ENCODE measurements around the gene FUOM. TPM values are rescaled to one million over a fixed set of nuclear protein-coding genes. Genes with fewer than 3 reads are reported as not detected.

The FUOM gene
- 18.6 TPM for total RNA-seq

GRCh38 chr10:133357285-133358161, at the start of gene FUOM:
FUOM (minus strand) TSS chr10:133358019; CDS start chr10:133358007, 12 bp downstream.
- peak in 2 of 3 donors; percentile 76 to 83 for DNase-seq (ENCODE audit: low read depth in 2 of 3, low spot score in 2 of 3)

- no peak for DNase-seq (ENCODE audit: low read depth in 2 of 3, low spot score in 2 of 3)
These were observed 48.2 kb upstream of the FUOM start for GRCh38 chr10:133405844-133406527.

GRCh38 chr10:133405272-133405671, 47.5 kb upstream of the FUOM start:
- DNase-seq (ENCODE audit: low read depth in 2 of 3, low spot score in 2 of 3): no peak

- DNase-seq (ENCODE audit: low read depth in 2 of 3, low spot score in 2 of 3): no peak
These were observed 46.0 kb upstream of the FUOM start for GRCh38 chr10:133403784-133404183.

GRCh38 chr10:133403359-133403758, 45.5 kb upstream of the FUOM start:
- DNase-seq (ENCODE audit: low read depth in 2 of 3, low spot score in 2 of 3): no peak

- no peak for DNase-seq (ENCODE audit: low read depth in 2 of 3, low spot score in 2 of 3)
These were observed 44.3 kb upstream of the FUOM start for GRCh38 chr10:133401981-133402725.

- no peak for DNase-seq (ENCODE audit: low read depth in 2 of 3, low spot score in 2 of 3)
These were observed 43.7 kb upstream of the FUOM start for GRCh38 chr10:133401500-133401899.

GRCh38 chr10:133400624-133401424, 43.0 kb upstream of the FUOM start:
- DNase-seq (ENCODE audit: low read depth in 2 of 3, low spot score in 2 of 3): no peak

GRCh38 chr10:133399123-133399601, 41.3 kb upstream of the FUOM start:
- no peak for DNase-seq (ENCODE audit: low read depth in 2 of 3, low spot score in 2 of 3)

GRCh38 chr10:133397938-133398337, 40.1 kb upstream of the FUOM start:
- no peak for DNase-seq (ENCODE audit: low read depth in 2 of 3, low spot score in 2 of 3)

GRCh38 chr10:133396035-133396624, 38.3 kb upstream of the FUOM start:
- no peak for DNase-seq (ENCODE audit: low read depth in 2 of 3, low spot score in 2 of 3)

- no peak for DNase-seq (ENCODE audit: low read depth in 2 of 3, low spot score in 2 of 3)
These were observed 37.0 kb upstream of the FUOM start for GRCh38 chr10:133394801-133395221.

- peak; percentile 87 to 89 (median 89) for DNase-seq (ENCODE audit: low read depth in 2 of 3, low spot score in 2 of 3)
These were observed 36.3 kb upstream of the FUOM start, which contains the start of gene MTG1 for GRCh38 chr10:133394064-133394663. MTG1 (plus strand) TSS chr10:133394157; CDS start chr10:133394221, 64 bp downstream.

GRCh38 chr10:133393401-133394063, 35.7 kb upstream of the FUOM start:
- no peak for DNase-seq (ENCODE audit: low read depth in 2 of 3, low spot score in 2 of 3)

- no peak for DNase-seq (ENCODE audit: low read depth in 2 of 3, low spot score in 2 of 3)
These were observed 34.1 kb upstream of the FUOM start for GRCh38 chr10:133391761-133392518.

GRCh38 chr10:133391249-133391635, 33.4 kb upstream of the FUOM start:
- DNase-seq (ENCODE audit: low read depth in 2 of 3, low spot score in 2 of 3): no peak

GRCh38 chr10:133390597-133391248, 32.9 kb upstream of the FUOM start:
- DNase-seq (ENCODE audit: low read depth in 2 of 3, low spot score in 2 of 3): no peak
